WERI-Rb-1 (cell line): ENCODE measurements around the gene SEMA5A.
A peak's percentile ranks its signal among the peaks of the same experiment; 100 is the strongest.

Experiments used
- DNase-seq: peaks from one replicate; pipeline ENCODE4 v3.0.0-alpha.2; 2020
- H3K27ac ChIP-seq: fragments of 250-450 bp; sonication (Bioruptor Pico); 2 replicates; pipeline ENCODE4 v1.5.1; 2020; ENCODE audit warnings: mild to moderate bottlenecking, moderate library complexity
- H3K27me3 ChIP-seq: fragments of 250-450 bp; sonication (Bioruptor Pico); 2 replicates; pipeline ENCODE4 v1.5.1; 2021; ENCODE audit warnings: mild to moderate bottlenecking, low read depth, moderate library complexity; ENCODE audit not compliant: insufficient read depth, severe bottlenecking
- H3K36me3 ChIP-seq: fragments of 250-450 bp; sonication (Bioruptor Pico); 2 replicates; pipeline ENCODE4 v1.5.1; 2020; ENCODE audit warnings: mild to moderate bottlenecking, moderate library complexity
- H3K4me3 ChIP-seq: 2 replicates; pipeline ENCODE4 v1.5.1; 2011; ENCODE audit warnings: low read depth, mild to moderate bottlenecking, control low read depth, low read length
- H3K9me3 ChIP-seq: fragments of 250-450 bp; sonication (Bioruptor Pico); 2 replicates; pipeline ENCODE4 v1.5.1; 2021; ENCODE audit warnings: mild to moderate bottlenecking, moderate library complexity; ENCODE audit not compliant: severe bottlenecking
- TF ChIP-seq, protein P1 (sequence below): IDR thresholded peaks from 2 replicates; pipeline ENCODE4 v1.5.1; 2011; ENCODE audit warnings: low read depth, mild to moderate bottlenecking, control low read depth, inconsistent platforms, low read length

The SEMA5A gene

DNA sequence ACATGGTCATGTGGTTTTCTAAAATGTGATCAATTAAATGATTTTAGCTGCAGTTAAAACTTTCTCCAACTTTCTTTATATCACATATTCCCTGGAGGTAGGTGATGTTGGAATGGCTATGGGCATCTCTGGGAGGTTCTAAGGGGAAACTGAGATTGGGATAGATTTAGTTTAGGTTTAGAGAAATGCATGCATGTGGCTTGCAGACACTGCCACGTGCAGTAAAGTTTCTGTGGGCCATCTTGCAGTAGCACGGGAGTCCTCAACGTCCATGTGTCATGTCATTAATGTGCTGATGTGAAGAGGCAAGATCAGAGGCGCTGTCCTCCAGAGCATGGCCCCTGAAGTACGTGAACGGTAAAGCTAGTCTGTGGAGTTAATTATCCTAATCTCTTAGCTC is 532.7 kb downstream of the SEMA5A start:
- no peak overlapping the region for H3K27ac ChIP-seq
- peaks cover 3% of the 10 kb centered on the region for H3K9me3 ChIP-seq
- H3K36me3 ChIP-seq = no peaks in the 10 kb centered on the region
- H3K4me3 ChIP-seq = no peak overlapping the region
- DNase-seq = no peak
- TF ChIP-seq, protein P1, sequence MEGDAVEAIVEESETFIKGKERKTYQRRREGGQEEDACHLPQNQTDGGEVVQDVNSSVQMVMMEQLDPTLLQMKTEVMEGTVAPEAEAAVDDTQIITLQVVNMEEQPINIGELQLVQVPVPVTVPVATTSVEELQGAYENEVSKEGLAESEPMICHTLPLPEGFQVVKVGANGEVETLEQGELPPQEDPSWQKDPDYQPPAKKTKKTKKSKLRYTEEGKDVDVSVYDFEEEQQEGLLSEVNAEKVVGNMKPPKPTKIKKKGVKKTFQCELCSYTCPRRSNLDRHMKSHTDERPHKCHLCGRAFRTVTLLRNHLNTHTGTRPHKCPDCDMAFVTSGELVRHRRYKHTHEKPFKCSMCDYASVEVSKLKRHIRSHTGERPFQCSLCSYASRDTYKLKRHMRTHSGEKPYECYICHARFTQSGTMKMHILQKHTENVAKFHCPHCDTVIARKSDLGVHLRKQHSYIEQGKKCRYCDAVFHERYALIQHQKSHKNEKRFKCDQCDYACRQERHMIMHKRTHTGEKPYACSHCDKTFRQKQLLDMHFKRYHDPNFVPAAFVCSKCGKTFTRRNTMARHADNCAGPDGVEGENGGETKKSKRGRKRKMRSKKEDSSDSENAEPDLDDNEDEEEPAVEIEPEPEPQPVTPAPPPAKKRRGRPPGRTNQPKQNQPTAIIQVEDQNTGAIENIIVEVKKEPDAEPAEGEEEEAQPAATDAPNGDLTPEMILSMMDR = no peak
- peaks cover 14% of the 10 kb centered on the region for H3K27me3 ChIP-seq

DNA sequence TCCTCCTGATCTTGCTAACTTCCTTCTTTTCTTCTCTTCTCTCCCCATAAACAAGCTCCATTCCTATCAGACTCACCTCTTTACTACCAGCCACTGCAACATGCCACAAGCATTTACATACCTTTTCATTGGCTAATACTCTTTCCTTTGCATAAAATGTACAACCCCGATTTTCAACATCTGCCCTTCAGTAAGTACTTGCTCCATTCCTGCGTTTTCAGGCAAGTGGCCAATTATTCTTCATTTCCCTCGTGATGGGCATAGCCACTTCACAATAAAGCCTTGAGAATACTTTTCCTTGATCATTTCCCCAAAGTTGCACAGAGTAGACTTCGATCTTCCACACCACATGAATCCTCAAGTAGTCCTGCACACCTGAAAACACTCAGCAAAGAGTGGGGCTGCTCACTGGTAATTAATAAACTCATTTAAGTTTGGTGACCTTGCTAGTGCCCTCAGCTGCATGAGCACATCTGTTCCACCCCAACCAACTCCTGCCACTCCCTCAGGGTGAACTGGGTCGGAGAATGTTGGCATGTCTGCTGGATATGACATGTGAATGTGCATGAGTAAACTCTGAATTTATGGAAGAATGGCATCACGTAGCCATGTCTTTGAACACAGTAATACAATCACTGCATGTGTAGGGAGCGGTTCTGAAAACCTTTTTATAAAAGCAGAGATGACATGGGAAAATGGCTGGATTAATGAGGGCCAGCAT is 535.8 kb downstream of the SEMA5A start:
- Histone ChIP-seq H3K27me3 (peaks cover 16% of the 10 kb centered on the region), H3K27ac (no peak overlapping the region), H3K36me3 (no peaks in the 10 kb centered on the region), H3K4me3 (no peak overlapping the region), H3K9me3 (peaks cover 3% of the 10 kb centered on the region)
- no peak for DNase-seq
- TF ChIP-seq, protein P1 = no peak

DNA sequence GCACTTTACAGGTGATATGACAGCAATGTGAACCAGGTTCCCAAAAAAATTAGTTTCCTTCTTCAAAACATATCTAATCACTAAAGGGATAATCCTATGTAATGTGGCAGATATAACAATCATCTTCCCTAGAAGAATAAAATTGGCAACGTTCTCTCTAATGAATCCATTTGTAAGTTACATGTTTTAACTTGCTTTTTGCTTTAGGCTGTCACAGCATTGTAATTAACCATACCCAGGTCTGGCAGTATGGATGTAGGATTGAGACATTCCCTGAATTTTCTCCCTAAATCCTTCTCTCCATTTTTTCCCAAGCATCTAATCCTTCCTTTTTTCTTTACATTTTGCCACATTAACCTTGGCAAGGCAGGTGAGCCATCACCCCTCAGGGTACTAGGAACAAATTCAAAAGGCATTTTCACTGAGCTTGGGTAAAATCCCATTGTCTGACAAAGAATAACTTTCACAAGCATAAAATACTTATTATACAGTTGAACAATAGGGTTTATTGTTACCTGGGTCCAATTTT is 548.3 kb downstream of the SEMA5A start:
- no peaks in the 10 kb centered on the region for H3K36me3 ChIP-seq
- DNase-seq = no peak
- H3K9me3 ChIP-seq = no peaks in the 10 kb centered on the region
- H3K27me3 ChIP-seq = no peaks in the 10 kb centered on the region
- H3K27ac ChIP-seq = no peak overlapping the region
- TF ChIP-seq, protein P1 = no peak
- H3K4me3 ChIP-seq = no peak overlapping the region

DNA sequence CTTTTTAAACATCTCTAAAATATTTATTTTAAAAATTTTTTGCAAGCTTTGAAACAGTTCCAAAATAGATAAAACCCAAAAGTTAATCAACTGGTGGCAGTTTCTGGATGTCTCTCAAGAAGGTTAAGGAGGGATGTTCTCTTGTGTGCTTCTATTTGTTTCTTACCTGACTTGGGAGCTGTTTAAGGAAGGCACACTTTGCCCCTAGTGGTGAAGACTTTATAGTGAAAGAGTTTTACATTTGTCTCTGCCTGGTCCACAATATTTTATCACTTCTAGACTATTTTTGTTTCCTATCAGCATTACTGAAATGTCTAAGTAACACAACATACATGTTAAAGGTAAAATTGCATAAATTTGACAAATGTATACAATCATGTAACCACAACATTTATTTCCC is 552.8 kb downstream of the SEMA5A start:
- Histone ChIP-seq H3K36me3 (no peaks in the 10 kb centered on the region), H3K27ac (no peak overlapping the region), H3K4me3 (no peak overlapping the region), H3K9me3 (no peaks in the 10 kb centered on the region), H3K27me3 (no peaks in the 10 kb centered on the region)
- DNase-seq = no peak
- TF ChIP-seq, protein P1 = peak; percentile 64
